AG09319 (cell line): ENCODE measurements around the gene COA5.
"Not testable (repeated sequence)": the region's sequence is repeated elsewhere in the genome, so short reads cannot be mapped to it uniquely, and the experiment has no call there.

Source experiments
- DNase-seq: peaks from one replicate; pipeline ENCODE4 v3.0.0-alpha.2; 2010; ENCODE audit warnings: low read depth; ENCODE audit errors: extremely low read depth
- CTCF ChIP-seq: IDR thresholded peaks from 2 replicates; pipeline ENCODE4 v1.5.1; 2011; ENCODE audit warnings: low read depth, mild to moderate bottlenecking, inconsistent platforms, low read length, moderate library complexity

COA5 gene

GRCh38 chr2:98605076-98605475 lies 3.2 kb downstream of the COA5 start:
- no peak for TF ChIP-seq CTCF
- DNase-seq: no peak

DNA sequence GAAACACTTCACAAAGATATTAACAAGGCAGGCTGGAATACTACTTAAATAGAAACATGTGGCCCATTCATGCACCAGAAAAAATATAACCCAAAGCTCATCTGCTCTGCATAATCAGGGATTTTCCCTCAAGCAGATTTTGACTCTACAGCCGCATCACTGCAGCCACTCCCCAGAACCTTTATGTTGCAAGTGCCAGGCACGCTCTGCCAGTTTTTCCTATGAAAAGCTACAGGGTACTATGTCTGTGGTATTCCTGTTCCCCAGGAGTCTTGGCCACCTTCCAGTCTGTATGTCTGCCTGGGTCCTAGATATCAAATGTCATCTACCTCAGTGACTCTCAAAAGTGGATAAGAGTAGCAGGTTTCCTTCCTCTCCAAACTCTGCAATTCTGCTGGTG lies 3.8 kb downstream of the COA5 start:
- DNase-seq: peak; percentile 10

DNA sequence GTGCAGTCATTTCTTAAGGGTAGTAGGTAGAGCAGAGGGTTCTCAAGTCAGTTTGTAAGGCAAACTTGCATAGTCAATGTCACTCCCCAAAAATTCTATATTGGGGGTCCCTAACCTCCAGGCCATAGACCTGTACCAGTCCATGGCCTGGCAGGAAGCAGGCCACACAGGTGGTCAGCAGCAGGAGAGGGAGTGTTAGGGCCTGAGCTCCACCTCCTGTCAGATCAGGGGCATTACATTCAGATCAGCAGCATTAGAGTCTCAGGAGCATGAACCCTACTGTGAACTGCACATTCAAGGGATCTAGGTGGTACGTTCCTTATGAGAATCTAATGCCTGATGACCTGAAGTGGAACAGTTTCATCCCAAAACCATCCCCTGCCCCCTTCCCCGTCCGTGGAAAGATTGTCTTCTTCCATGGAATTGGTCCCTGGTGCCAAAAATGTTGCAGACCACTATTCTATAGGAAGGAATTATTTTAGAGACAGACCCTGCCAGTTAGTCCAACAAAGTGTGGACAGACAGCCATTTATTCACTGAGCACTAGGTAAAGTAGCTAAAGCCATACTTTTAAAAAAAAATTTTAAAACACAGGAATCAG lies 6.7 kb downstream of the COA5 start:
- peak; percentile 44 for TF ChIP-seq CTCF
- DNase-seq: no peak

More for the DNA sequence above, 3.8 kb downstream of the COA5 start:
- no peak for TF ChIP-seq CTCF

DNA sequence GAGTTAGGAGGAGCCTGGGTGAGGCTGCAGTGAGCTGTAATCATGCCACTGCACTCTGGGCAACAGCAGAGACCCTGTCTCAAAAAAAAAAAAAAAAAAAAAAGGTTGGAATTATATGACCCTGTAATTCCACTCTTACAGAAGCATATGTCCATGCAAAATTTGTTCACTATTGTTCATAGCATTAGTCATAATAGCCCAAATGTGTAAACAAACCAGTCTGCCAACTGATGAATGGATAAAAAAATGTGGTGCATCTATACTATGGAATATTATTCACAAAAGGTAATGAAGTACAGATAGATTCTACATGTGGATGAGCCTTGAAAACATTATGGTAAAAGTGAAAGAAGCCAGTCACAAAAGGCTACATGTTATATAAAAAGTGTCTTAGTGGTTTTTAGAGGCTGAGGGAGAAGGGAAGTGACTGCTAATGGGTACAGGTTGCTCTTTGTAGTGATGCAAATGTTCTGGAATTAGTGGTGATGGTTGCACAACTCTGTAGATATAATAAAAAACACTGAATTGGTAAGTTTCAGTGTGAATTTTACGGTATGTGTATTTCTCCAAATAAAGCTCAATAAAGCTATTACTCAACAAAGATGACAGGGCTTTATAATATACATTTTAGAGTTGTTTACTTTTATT lies 9.4 kb downstream of the COA5 start:
- TF ChIP-seq CTCF: no peak
- DNase-seq: no peak

GRCh38 chr2:98594665-98595064 lies 13.6 kb downstream of the COA5 start:
- DNase-seq: not testable (repeated sequence)

DNA sequence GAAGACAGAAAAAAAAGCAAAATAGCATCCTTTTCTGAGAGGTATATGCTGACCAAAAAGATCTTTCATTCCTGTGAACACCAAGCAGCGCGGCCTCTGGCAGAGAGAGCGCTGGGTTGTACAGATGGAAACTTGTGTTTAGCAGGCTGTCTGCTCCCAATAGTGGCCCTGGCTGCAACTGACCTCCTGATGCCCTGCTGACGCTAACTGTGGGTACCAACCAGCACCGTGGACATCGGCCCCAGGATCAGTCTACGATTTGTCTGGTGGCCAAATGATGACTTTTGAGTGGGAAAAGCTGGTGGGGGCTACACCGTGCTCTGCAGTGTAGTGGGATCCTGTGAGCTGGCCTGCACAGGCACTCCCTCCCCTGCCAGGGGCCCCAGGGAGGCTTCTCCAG lies 15.7 kb downstream of the COA5 start:
- no peak for TF ChIP-seq CTCF
- DNase-seq: no peak

DNA sequence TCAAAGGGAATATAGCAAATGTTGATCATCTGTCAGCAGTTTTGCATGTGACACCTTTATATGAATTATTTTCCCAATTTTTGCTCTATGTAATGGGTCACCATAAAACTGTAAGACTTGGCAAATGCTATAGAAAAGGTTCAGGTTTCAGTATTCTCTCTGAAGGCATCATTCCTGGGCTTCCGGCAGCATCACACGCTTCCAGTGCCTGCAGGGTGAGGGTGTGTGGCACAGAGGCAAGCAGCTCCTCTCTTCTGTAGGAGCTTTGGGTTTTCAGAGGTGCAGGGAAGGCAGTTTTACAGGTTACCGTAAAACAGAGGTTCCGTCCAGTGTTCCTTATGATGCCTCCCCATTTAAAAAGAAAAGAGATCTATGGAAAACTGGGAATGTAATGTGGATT lies 18.8 kb downstream of the COA5 start:
- TF ChIP-seq CTCF: no peak
- no peak for DNase-seq

DNA sequence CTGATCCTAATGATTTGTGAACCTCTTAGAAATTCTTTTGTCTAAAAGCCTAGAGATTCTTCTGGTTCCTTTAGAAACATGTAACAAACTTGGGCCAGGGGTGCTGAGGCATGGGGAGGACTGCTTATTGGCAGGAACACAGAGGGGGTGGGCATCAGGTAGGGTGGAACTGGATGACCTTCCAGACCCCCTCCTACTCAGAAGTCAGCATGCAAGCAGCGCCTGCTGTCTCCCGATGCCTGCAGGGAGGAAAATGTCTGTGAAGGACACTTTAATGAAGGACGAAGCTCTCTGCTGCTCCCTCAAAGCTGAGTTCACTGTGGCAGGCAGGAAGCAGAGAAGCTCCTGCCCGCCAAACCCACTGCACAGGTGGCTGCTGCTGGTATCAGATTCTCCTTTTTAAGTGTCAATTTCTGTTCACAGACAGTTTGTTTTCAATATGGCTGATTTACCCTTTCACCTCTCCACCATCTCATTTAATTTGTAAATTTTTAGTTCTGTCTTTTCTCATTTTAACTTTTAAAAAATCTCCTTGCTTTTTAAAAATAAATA lies 19.4 kb downstream of the COA5 start:
- DNase-seq: no peak
- no peak for TF ChIP-seq CTCF
